Amniotic epithelial cell (primary cell): Measurements from ENCODE around the gene PKD1L1.
A peak's percentile ranks its signal among the peaks of the same experiment; 100 is the strongest.
"Not testable (repeated sequence)": the region's sequence is repeated elsewhere in the genome, so short reads cannot be mapped to it uniquely, and the experiment has no call there.

ENCODE experiments used
- DNase-seq: peaks from one replicate; pipeline ENCODE4 v3.0.0-alpha.2; 2010; ENCODE audit warnings: low read depth

PKD1L1 gene

GRCh38 chr7:47962262-47962661 is 14.0 kb upstream of the PKD1L1 start:
- no peak for DNase-seq

- no peak for DNase-seq
Measured at GRCh38 chr7:47957156-47957555, 8.9 kb upstream of the PKD1L1 start.

- no peak for DNase-seq
Measured at GRCh38 chr7:47956220-47956619, 8.0 kb upstream of the PKD1L1 start.

- no peak for DNase-seq
Measured at GRCh38 chr7:47954231-47954911, 6.1 kb upstream of the PKD1L1 start.

GRCh38 chr7:47953822-47954221 is 5.6 kb upstream of the PKD1L1 start:
- DNase-seq, result no peak

- DNase-seq, result no peak
Measured at GRCh38 chr7:47952224-47952623, 4.0 kb upstream of the PKD1L1 start.

- no peak for DNase-seq
Measured at GRCh38 chr7:47951374-47951773, 3.1 kb upstream of the PKD1L1 start.

- DNase-seq, result no peak
Measured at GRCh38 chr7:47950714-47951113, 2.4 kb upstream of the PKD1L1 start.

GRCh38 chr7:47949703-47950102 is 1.4 kb upstream of the PKD1L1 start:
- DNase-seq, result no peak

GRCh38 chr7:47947355-47947749 is 914 bp downstream of the PKD1L1 start:
- DNase-seq, result no peak

GRCh38 chr7:47946581-47947354 is 1.5 kb downstream of the PKD1L1 start:
- no peak for DNase-seq

- peak; percentile 42 for DNase-seq
Measured at GRCh38 chr7:47945261-47946015, 2.8 kb downstream of the PKD1L1 start.

- no peak for DNase-seq
Measured at GRCh38 chr7:47944536-47945260, 3.6 kb downstream of the PKD1L1 start.

GRCh38 chr7:47943676-47944474 is 4.4 kb downstream of the PKD1L1 start:
- DNase-seq, result no peak

- DNase-seq, result not testable (repeated sequence)
Measured at GRCh38 chr7:47942651-47943050, 5.6 kb downstream of the PKD1L1 start.

- DNase-seq, result peak; percentile 40
Measured at GRCh38 chr7:47942132-47942531, 6.1 kb downstream of the PKD1L1 start.

- peak; percentile 71 for DNase-seq
Measured at GRCh38 chr7:47941136-47941844, 7.0 kb downstream of the PKD1L1 start.

- no peak for DNase-seq
Measured at GRCh38 chr7:47940088-47941013, 7.9 kb downstream of the PKD1L1 start.

GRCh38 chr7:47939425-47940036 is 8.7 kb downstream of the PKD1L1 start:
- DNase-seq, result no peak
